Amniotic stem cell (primary cell): ENCODE results near the gene CAMK2B.

ENCODE experiments used
- DNase-seq: peaks from one replicate; lab custom pipeline; 2025; lab: John Stamatoyannopoulos, UW

CAMK2B gene

DNA sequence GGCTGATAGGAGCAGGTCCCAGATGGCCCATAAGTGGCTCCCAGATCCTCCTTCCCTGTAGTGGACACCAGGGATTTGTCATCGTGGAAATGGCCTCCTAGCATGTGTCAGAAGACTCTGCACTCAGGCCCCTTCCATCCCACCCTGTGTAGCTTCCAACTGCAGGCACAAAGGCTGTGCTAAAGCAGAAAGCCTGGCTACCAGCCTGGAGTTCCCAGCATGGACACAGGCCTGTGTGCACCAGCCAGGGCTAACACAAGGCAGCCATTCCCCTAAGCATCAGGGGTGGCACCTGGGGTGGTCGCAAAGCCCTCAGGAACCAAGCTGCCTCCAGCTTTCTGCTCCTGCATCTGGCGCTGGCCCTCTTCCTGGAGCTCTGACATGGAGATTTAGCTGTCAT is 4.5 kb upstream of the CAMK2B start:
- DNase-seq, result no peak

DNA sequence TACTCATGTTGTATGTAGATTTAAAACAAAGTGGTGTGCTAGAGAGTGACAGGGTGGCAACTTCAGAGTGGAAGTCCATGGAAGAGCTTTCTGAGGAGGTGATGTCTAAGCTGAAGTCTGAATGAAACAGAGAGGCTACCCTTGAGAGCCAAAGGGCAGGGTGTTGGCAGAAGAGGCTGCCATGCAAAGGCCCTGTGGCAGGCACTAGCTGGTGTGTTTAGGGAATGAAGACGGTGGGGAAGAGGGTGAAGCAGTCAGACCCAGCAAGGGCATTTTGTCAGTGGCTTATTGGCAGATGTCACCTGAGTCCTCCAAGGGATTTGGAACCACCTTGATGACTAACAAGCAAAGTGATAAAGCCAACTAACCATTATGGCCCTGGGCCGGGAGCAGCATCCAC is 3.7 kb upstream of the CAMK2B start:
- no peak for DNase-seq

DNA sequence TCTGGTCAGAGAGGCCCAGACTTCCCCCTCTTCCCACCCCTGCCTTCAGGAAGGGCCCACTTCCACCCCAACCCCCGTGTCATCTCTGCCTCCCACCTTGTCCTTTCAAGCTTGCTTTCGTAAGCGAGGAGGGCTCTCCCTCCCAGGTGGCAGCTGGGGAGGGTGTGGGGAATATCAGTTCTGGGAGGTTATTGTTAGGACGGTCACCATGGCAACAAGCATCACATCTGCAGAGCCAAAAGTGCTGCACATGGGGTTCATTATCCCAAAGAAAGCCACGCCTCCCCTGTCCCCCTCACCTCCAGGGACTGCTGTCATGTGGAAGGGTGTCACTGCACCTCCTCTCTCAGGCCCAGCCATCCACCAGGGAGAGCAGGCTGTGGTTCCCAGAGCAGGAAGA is 2.6 kb upstream of the CAMK2B start:
- no peak for DNase-seq

DNA sequence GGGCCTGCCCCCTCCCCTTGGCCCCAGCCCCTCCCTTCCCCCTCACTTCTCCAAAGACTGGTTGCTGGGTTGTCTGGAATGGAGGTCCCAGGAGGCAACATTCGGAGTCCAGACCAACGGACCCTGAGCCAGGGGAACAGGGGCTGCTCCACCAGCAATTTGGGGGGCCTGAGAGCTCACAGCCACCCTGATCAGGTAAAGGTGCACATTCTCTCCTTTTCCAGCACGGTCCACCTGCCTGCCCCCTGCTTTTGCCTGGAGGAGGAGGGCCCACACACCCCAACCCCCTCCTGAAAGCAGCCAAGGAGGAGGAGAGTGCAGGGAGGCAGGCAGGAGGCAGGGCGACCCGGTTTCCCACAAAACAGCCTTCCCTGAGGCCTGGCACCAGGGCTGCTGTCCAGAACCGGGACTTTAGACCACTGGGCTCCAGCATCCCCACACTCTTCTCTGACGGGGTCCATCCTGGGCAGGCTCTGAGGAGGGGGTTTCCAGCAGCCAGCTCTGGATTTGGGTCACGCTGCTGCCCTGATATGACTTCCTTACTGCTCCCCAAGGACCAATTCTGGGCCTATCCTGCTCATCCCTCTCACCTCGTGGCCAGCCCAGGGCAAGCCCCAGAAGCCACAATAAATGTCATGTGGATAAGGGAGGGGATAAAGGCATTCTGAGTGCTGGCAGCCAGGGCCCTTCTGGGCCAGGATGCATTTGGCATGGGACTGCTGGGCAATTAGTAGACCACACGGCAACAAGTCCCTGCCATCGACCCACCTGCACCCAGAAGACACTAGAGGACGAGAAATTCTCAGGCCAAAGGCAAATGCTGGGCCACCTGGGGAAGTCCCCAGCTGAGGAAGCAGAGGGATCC is 1.1 kb upstream of the CAMK2B start:
- DNase-seq, result no peak

DNA sequence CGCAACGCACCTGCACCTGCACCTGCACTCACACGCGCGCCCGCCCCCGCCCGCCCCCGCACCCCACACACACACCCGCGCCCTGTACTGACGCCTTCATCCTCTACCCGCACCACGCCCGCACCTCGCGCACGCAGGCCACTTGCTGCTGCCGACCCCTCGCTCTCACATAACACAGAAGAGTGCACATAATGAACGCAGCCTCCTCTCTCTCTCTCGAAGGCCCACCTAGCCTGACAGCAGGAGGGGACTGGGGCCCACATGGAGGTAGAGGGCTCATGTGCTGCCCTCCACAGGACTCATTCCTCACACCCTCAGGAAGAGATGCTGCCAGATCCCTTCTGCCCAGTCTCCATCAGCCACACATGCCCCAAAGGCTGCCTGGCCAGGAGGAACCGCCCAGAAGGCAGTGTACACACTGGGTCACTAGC is 432 bp upstream of the CAMK2B start:
- no peak for DNase-seq

DNA sequence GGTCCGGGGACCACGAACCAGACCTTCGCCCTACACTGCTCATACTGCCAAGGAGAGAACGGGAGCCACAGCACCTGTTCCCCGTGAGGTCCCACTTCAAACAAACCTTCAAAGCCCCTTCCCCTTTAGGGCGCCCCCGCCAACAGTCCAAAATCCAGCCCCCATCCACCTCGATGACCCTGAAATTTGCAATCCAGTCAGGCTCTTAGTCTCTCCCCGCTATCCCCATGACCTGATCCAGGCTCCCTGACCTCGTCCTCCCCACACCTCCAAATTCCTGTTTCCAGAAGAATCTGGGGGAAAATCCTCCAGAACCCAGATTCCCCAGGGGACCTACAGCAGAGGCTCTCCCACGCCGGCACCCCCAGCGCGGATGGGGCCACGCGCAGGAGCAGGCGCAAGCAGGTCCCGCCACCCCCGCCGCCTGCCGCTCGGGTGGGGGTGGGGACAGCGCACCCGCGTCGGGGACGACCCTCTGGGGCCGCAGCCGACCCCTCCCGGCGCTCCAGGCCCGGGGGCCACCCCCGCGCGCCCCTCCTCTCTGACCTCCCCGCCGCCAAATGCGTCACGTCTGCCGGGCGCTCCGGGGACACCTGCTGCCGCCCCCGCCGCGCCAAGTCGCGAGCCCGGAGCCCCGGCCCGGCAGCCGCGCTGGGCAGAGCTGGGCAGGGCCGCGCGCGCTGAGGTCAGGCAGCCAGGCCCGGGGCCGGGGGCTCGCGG is 753 bp downstream of the CAMK2B start:
- no peak for DNase-seq

DNA sequence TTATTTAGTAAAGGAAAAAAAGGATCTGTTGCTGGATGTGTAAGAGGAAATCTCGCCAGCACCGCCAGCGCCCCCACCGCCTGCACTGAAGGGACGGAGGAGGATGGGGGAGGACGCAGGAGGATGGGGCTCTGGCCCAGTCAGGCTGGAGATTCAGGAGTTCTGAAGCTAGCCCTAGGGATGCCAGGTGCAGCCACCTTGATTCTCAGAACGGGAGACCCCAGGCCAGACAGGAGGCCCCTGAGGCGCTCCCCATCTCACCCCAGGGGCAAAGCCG is 1.3 kb downstream of the CAMK2B start:
- DNase-seq, result no peak

DNA sequence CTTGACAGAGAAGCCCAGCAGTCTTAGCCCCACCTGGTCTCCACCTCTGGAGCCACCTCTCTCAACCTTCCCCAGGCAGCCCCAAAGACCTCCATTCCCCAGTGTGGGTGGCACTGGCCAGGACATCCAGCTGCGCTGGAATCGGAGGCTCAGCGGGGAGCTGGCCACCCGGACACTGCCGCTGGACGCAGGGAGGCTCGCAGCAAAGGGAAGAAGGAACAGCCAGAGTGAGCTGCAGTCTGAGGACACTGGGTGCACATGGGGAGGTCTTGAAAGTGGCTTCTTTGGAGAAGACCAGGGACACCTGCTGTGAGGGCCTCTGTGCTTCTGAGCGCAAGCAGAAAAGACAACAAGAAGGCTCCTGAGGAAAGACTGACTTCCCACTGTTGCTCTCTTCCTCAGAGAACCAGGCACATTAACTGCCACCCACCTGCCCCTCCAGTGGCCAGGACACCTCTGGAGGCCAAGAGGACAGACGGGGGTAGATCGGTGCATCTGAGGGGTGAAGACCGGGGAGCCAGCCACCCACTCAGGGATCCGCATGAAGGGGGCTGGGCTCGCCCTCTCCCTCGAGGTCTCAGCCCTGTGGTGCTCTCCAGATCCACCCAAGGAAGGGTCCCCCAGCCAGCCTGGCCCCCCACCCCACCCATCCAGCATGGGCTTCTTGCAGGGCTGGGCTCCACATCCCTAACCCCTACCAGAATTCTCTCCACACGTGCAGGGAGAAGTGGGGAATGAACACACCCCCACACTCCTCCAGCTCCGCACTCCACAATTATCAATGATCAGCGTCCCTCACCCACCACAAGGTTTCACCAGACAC is 1.8 kb downstream of the CAMK2B start:
- DNase-seq, result no peak

DNA sequence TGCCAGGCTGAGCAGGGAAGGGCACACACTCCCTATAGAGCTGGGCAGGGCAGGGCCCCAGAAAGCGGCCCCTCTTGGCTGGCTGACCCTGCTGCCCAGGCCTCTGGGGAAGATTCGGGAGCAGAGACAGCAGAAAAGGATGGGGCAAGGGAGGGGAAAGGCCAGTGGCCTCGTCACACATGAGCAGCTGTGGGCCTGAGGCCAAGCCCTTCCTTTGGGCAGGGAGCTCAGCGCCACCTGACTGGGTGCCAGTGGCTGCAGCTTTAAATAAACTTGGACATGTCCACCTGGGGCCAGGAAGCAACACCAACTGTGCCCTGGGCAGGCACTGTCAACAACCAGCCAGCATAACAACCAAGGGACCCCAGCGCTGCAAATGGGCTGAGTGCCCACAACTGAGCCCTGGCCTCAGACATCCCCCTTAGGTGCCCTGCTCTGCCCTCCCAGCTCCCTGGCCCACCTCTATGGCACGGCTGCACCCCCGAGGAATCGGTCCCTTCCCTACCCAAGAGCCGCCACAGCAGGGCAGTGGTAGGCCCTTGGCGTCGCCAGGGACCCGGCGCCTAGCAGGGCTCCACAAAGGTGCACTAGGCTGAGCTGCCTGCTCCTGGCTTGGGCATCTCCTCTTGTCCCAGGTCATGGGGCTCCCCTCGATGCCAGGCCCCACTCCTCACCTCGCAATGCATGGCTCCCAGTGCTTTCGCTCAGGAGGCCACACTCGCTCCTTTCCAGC is 2.6 kb downstream of the CAMK2B start:
- no peak for DNase-seq

DNA sequence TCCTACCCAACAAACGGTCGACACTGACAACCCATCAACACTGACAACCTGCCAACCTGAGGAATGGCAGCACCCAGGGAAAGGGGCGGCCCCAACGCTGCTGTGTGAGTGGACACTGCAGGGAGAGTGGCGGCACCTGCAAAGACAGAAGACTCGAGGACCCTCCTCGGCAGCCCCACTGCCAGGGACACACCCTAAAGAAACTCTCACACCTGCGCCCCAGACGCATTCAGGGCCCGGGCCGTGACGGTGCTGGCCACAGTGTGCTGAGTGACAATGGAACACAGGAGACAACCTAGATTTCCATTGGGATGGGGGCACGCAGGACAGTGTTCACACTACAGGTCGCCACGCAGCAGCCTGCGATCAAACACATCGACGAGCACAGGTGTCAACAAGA is 3.6 kb downstream of the CAMK2B start:
- DNase-seq, result no peak

DNA sequence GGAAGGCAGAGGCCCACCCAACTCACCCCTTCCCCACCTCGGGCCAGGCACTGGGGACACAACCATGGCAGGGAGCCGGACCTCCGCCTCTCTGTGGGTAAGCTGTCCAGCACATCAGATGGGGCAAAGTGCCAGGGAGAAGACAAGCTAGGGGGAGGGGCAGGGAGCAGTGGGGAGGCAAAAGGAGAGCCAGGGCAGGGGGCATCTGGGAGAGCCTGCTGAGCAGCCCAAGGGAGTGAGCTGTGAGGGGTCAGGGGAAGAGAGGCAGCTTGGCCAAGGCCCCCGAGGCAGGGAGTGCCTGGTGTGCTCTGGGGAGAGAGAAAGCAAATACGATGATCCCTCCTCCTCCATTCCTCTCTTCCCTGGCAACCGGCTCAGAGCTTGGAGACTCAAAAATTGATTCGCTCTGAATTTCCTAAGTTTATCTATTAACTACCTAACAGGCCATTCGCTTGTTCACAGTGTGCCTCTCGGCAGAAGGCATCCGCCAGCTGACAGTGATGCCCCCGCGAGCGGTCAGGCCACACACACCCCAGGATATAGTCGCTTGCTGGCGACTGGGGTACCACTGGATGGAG is 4.5 kb downstream of the CAMK2B start:
- DNase-seq, result no peak

DNA sequence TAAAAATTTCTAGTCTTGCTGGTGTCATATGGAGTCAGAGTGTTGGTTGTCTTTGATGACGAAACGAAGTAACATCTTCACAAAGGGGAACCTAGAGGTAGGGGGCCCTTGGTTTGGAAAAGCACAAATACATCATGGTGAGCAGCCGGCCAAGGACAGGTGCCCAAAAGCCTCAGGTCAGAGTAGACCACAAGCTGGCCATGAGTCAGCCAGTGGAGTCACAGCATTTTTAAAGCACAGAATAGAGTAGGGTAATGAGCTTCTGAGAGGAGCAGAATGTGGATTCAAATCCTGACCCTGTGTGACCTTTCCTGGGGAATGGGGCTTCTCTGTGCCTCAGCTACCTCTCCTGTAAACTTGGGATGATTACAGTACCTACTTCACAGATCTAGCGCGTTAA is 5.3 kb downstream of the CAMK2B start:
- no peak for DNase-seq

DNA sequence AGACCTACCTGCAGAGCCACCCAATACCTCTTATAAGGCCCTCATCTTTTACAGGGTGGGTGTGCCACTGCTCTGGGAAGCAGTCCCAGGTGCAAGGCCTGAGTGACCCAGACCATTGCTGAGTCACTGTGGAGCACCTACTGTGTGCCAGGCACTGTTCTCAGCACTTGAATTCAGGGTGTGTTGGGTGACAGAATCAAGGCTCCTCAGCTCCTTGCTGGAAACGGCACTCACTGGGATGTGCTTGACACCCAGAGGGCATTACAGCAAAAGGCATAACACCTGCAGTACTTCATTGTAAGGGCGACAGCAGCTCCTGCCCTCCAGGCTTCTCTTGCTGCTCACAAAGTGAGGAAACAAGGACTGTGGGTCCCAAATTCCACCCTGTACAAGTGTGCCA is 7.1 kb downstream of the CAMK2B start:
- DNase-seq, result no peak

DNA sequence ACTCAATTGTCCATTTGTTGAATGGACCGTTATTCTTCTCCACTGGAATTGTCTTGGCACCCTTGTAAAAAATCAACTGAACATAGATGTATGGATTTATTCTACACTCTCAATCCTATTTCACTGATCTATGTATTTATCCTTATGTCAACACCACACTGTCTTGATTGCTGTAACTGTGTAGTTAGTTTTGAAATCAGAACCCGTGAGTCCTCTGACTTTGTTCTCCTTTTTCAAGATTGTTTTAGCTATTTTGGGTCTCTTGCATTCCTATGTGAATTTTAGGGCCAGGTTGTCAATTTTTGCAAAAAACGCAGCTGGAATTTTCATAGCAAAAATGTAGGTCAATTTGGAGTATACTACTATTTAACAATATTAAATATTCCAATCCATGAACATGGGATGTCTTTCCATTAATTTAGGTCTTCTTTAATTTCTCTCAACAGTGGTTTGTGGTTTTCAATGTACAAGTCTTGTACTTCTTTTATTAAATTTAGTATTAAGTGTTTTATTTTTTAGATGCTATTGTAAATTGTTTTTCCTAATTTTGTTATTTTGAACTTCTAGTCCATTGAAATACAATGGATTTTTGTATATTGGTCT is 10.0 kb downstream of the CAMK2B start:
- DNase-seq, result no peak

DNA sequence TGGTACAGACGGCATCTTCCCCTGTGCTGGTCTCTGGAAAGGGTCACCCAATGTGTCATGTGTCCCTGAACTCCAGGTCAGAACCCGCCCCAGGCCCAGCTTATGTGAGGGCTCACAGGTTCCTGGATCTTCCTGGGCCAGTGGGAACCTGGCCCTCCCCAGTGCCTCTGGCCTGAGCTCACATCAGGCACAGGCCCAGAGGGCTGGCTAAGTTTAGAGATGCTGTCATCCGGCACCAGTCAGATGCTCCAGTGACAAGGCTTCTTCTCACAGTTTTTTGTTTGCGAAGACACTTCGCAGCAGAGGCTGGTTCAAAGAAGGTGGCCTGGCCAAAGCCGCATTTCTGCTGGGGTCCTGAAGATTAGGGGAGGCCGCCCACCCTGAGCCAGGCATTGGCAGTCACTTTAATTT is 11.8 kb downstream of the CAMK2B start:
- no peak for DNase-seq

DNA sequence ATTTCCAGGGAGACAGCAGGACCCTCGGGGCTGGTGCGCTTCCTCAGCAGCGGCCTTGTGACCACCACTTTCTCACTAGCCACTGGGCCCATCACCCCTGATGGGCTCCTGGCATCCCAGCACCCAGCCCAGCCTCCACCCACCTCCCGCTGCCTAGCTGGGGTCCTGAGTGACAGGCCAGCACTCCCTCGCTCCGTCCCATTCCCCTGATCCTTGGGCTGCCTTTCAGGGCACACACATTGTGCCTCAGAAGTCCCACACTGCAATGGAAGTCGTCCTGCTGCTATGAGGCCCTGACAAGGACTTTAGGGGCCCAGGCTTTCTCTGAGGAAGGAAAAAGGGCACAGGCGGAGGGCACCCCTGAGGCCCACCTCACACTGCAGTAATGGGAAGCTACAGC is 12.4 kb downstream of the CAMK2B start:
- no peak for DNase-seq

DNA sequence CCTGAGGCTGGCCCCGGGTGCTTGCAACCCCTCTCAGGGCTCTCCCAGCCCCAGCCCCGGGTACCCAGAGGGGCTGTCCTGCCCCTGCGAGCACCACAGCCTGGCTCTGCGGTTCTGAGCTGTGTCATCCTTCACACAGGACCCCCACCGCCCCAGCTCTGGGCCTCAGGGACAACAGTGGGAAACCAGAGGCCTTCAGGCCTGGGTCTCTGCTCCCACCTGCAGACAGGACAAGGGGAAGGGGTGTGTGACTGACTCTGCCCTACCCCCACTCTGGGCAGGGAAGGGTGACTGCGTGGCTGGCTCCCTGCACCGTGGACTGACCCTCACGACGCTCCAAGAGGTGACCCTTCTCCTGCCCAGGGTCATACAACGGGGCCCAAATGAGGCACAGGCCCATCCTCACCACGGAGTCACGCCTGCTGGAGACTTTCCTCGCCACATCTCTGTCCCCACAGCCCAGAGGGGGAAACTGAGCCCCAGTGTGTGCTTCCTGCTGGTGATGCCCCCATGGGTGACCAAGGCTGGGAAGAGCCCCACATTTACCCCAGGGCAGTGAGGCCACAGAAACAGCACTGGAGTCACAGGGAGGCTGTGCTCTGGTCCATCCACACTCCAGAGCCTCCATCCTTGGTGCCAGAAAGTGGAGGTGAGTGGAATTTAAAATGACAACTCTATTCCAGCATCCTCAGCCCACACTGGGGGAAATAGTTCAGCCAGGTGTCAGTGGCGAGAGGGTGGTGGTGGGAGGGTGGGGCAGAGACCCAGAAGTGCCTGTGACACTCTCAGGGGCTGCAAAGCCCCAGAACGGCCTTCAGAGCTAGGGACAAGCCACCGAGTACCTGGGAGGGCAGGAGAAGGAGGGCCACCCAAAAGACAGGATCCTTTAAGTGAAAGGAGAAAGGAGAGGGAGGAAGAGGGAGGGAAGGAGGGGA is 13.6 kb downstream of the CAMK2B start:
- no peak for DNase-seq

DNA sequence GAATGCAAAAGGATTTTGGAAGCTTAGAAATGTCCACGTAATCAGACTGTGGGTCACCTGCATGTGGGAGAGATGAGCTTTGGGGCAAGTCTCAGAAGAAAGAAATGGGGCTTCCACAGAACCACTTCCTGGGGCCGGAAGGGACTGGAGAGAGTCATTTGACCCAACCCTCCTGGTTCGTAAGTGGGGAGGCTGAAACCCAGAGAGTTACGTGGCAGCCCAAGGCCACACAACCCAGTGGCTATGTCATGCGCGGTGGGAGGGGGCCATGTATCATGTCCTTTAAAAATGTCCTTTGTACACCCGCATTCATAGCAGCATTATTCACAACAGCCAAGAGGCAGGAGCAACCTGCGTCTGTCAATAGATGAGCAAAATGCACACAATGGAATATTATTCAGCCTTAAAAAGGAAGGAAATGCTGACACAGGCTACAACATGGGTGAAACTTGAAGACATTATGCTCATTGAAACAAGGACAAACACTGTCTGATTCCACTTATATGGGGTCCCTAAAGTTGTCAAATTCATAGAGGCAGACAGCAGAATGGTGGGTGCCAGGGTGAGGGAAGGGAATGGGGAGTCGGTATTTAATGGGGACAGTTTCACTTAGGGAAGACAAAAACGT is 15.1 kb downstream of the CAMK2B start:
- DNase-seq, result no peak

DNA sequence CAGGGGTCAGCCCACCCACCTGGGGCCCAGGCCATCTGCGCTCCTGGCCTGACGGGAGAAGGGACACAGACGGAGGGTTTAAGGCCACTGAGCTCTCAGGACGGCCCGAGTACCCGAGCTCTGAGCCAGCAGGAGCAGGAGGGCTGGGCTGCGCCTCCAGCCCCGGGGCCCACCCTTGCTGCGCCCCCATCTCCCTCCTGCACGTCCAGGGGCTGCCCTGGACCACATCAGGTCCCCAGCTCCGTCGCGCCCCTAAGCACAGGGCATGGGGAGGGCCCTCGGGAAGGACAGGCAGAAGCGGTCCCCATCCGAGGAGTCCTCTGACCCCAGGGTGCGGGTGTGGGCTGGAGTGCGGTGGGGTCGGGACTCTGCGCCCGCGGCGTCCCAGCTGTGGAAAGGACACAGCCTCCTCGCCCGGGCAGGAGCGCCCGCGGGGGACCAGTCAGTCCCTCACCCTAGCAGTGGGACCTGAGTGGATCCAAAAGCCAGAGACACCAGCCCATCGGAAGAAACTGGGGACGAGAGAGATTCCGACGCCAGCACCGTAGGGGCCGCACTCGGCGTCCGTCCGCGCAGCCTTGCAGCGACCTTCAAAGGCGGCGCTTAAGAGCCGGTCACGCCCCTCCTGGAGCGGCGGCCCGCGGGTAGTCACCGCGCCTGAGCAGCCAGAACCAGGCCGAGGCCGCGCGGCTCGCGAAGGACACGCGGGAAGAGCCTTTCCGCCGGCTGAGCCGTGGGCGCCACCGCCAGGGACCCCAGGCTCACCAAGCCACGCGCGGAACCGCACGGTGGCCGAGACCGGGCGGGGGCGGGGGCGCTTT is 15.9 kb downstream of the CAMK2B start:
- no peak for DNase-seq
